Measurements from ENCODE around the gene AUTS2.
A peak's percentile ranks its signal among the peaks of the same experiment; 100 is the strongest.

The AUTS2 gene

DNA sequence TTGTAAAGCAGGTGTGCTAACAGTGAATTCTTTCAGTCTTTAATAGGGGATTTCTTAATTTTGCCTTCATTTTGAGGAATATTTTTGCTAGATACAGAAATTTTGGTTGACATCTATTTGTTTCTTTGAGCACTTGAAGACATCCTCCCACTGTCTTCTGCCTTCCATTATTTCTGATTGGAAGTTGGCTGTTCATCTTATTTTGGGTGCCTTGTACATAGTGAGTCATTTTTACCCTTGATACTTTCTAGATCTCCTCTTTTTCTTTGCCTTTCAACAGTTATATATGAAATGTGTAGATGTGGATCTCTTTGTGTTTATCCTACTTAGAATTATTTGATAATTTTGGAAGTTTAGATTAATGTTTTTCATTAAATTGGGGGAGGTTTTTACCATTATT lies 631.0 kb downstream of the AUTS2 start:
- DNase-seq (ENCODE audit: low read depth): no peak
- no peak overlapping the region for H3K4me3 ChIP-seq (ENCODE audit: low read depth, low read length)
- TF ChIP-seq CTCF (IDR thresholded peaks at IDR 0.05; ENCODE audit: insufficient read depth, low read depth, low read length, missing control alignments): no peak

DNA sequence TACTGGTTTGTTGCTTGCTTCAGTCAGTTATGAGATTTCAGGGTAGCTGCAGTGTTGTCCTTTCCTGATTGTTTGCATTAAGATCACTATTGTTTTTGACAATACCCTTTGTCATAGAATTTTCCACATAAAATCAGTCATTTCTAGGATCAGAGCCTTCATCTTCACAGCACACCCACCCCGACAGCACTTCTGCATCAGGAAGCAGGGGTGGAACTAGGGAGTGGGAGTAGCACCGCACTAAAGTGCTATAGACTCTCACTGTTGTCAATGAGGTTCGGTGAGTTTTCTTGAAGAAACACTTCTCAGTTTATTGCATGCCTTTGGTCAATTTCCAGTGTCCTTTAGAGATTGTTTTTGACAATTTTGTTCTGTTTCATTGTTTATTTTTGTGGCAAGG lies 632.5 kb downstream of the AUTS2 start:
- no peak overlapping the region for H3K4me3 ChIP-seq (ENCODE audit: low read depth, low read length)
- TF ChIP-seq CTCF (IDR thresholded peaks at IDR 0.05; ENCODE audit: insufficient read depth, low read depth, low read length, missing control alignments): no peak
- no peak for DNase-seq (ENCODE audit: low read depth)

DNA sequence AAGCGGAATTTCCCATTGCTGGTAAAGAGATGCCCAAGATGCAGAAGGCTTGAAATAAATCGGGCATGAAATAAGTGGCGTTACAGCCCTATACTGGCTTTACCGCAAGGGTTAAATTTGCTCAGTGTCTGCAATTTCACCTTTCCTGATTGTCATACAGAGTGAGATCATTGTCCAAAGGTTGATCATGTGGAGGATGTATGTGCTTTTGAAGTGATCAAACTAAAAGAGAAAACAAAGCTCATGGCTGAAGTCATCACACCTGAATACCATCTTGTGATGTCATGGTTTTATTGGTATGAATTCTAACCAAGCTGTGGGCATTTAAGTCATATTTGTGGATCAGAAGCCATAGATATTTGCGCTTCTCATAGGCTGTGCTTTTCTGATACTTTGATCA lies 635.5 kb downstream of the AUTS2 start:
- DNase-seq (ENCODE audit: low read depth): no peak
- no peak for TF ChIP-seq CTCF (IDR thresholded peaks at IDR 0.05; ENCODE audit: insufficient read depth, low read depth, low read length, missing control alignments)
- no peak overlapping the region for H3K4me3 ChIP-seq (ENCODE audit: low read depth, low read length)

DNA sequence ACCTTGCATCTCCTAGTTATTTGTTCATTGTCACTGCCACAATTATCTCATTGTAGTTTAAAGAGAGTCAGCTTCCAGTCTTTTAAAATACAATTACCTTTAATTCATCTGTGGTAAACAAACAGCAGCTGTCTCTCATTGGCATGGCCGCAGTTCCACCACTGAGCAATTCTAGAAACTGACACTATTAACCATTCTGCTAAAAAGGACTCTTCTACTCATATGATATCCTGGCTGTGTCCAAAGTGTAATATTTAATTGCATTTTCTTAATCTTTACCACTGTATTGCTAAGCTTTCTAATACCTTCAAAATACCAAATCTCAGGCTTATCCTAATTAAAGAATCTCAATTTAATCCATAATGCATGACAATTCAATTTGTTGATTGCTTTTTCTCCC lies 639.0 kb downstream of the AUTS2 start:
- H3K4me3 ChIP-seq (ENCODE audit: low read depth, low read length): peak overlapping the region; percentile 11; the same call in 1 of the 2 replicates

GRCh38 chr7:70237831-70238575 lies 639.7 kb downstream of the AUTS2 start:
- DNase-seq (ENCODE audit: low read depth): peak; percentile 94
- TF ChIP-seq CTCF (IDR thresholded peaks at IDR 0.05; ENCODE audit: insufficient read depth, low read depth, low read length, missing control alignments): no peak
- H3K4me3 ChIP-seq (ENCODE audit: low read depth, low read length): peak overlapping the region; percentile 11; the same call in 1 of the 2 replicates

More for the DNA sequence above, 639.0 kb downstream of the AUTS2 start:
- TF ChIP-seq CTCF (IDR thresholded peaks at IDR 0.05; ENCODE audit: insufficient read depth, low read depth, low read length, missing control alignments): no peak
- no peak for DNase-seq (ENCODE audit: low read depth)

DNA sequence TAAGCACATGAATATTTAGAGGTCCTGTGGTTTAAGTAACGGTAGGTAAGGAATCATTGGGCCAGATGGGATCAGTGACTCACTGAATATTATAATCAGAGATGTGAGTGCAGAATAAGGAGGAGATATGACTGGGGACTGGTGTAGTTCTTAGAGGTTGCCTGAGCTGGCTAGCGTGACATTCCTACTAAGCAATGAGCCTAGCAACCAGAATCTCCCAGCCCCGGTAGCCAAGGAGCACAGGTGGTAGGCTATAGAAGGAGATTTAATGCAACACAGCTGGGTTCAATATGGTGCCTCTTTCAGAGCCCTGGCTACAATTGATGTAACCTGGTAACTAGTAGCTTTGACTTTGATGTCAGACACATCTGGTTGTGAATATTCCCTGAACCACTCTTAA lies 641.6 kb downstream of the AUTS2 start:
- no peak for TF ChIP-seq CTCF (IDR thresholded peaks at IDR 0.05; ENCODE audit: insufficient read depth, low read depth, low read length, missing control alignments)
- no peak overlapping the region for H3K4me3 ChIP-seq (ENCODE audit: low read depth, low read length)
- DNase-seq (ENCODE audit: low read depth): no peak

GRCh38 chr7:70240873-70241272 lies 642.6 kb downstream of the AUTS2 start:
- TF ChIP-seq CTCF (IDR thresholded peaks at IDR 0.05; ENCODE audit: insufficient read depth, low read depth, low read length, missing control alignments): no peak
- DNase-seq (ENCODE audit: low read depth): no peak
- H3K4me3 ChIP-seq (ENCODE audit: low read depth, low read length): no peak overlapping the region
